DOHH2 (cell line): ENCODE data around the gene SLC29A3.

Source experiments
- H3F3A ChIP-seq: fragments of 200-600 bp; sonication (generic), shearing (Covaris generic); 2 replicates; pipeline ENCODE4 v1.6.0; 2016; ENCODE audit warnings: antibody characterized with exemption, mild to moderate bottlenecking; ENCODE audit not compliant: control insufficient read depth, insufficient read depth
- H3K27ac ChIP-seq: fragments of 200-600 bp; sonication (generic); 2 replicates; pipeline ENCODE4 v1.5.1; 2014; ENCODE audit warnings: low read depth, mild to moderate bottlenecking, low read length, moderate library complexity
- H3K27me3 ChIP-seq: fragments of 200-600 bp; sonication (generic); 2 replicates; pipeline ENCODE4 v1.6.1; 2014; ENCODE audit warnings: mild to moderate bottlenecking, low read length, mixed read lengths; ENCODE audit not compliant: control insufficient read depth
- H3K36me3 ChIP-seq: fragments of 200-600 bp; sonication (generic); 2 replicates; pipeline ENCODE4 v1.6.1; 2014; ENCODE audit warnings: mild to moderate bottlenecking, low read length, moderate library complexity, mixed read lengths; ENCODE audit not compliant: control insufficient read depth
- H3K4me1 ChIP-seq: fragments of 200-600 bp; sonication (generic); 2 replicates; pipeline ENCODE4 v1.6.1; 2014; ENCODE audit warnings: mild to moderate bottlenecking, low read length, mixed read lengths; ENCODE audit not compliant: control insufficient read depth
- H3K4me2 ChIP-seq: fragments of 200-600 bp; sonication (generic); 2 replicates; pipeline ENCODE4 v1.6.0; 2014; ENCODE audit warnings: mild to moderate bottlenecking, low read length, moderate library complexity
- H3K4me3 ChIP-seq: fragments of 200-600 bp; sonication (generic); 2 replicates; pipeline ENCODE4 v1.5.1; 2014; ENCODE audit warnings: mild to moderate bottlenecking, low read length, mixed read lengths
- H3K79me2 ChIP-seq: fragments of 200-600 bp; sonication (generic); 2 replicates; pipeline ENCODE4 v1.6.1; 2014; ENCODE audit warnings: mild to moderate bottlenecking, low read length, mixed read lengths; ENCODE audit not compliant: control insufficient read depth
- H3K9me2 ChIP-seq: fragments of 200-600 bp; sonication (generic); replicated peaks from 2 replicates; pipeline ENCODE4 v1.6.1; 2014; ENCODE audit warnings: mild to moderate bottlenecking, low read length, mixed read lengths; ENCODE audit not compliant: control insufficient read depth
- H3K9me3 ChIP-seq: fragments of 200-600 bp; sonication (generic); 2 replicates; pipeline ENCODE4 v1.6.1; 2014; ENCODE audit warnings: antibody characterized with exemption, low read length, mixed read lengths; ENCODE audit not compliant: control insufficient read depth, insufficient read depth
- H4K20me1 ChIP-seq: fragments of 200-600 bp; sonication (generic); 2 replicates; pipeline ENCODE4 v1.6.0; 2014; ENCODE audit warnings: low read depth, mild to moderate bottlenecking, antibody characterized with exemption, low read length, moderate library complexity; ENCODE audit not compliant: control insufficient read depth, insufficient read depth
- CTCF ChIP-seq: fragments of 200-600 bp; sonication (generic); IDR thresholded peaks from one replicate; pipeline ENCODE4 v1.5.1; 2014; ENCODE audit warnings: antibody characterized with exemption, mild to moderate bottlenecking, low read depth, low read length; ENCODE audit not compliant: poor library complexity, severe bottlenecking
- EZH2phosphoT487 ChIP-seq: fragments of 200-600 bp; sonication (generic); IDR thresholded peaks from 2 replicates; pipeline ENCODE4 v1.6.1; 2017; ENCODE audit warnings: borderline replicate concordance, mild to moderate bottlenecking, antibody characterized with exemption, low read length, moderate library complexity, mixed read lengths

The SLC29A3 gene

GRCh38 chr10:71360735-71361134 is 41.7 kb downstream of the SLC29A3 start:
- Histone ChIP-seq H3K36me3 (no peaks in the 10 kb centered on the region), H3F3A (no peaks in the 10 kb centered on the region), H3K27me3 (no peaks in the 10 kb centered on the region), H3K9me2 (no peaks in the 10 kb centered on the region), H3K4me2 (no peak overlapping the region), H4K20me1 (no peaks in the 10 kb centered on the region), H3K4me3 (no peak overlapping the region), H3K4me1 (no peaks in the 10 kb centered on the region), H3K27ac (no peak overlapping the region), H3K9me3 (no peaks in the 10 kb centered on the region), H3K79me2 (no peaks in the 10 kb centered on the region)
- TF ChIP-seq CTCF (no peak), EZH2phosphoT487 (no peak)

DNA sequence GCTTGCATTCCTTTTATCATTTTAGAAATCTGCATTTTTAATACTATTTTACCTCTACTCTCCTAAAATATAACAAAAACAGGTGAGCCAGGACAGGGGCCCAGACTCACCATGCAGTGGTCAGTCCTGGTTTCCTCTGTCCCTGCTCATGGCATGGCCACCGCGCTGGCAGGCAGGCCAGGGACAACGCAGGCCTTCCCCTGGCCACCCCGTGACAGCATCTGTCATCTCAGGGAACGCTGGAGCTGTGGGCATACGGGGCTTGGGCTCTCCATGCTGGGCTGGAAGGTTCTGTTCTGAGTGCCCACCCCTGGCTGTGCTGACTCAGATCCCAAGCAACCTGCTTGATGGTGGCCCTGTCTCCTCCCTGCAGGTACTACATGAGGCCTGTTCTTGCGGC is 42.5 kb downstream of the SLC29A3 start:
- no peaks in the 10 kb centered on the region for H3K36me3 ChIP-seq
- no peak overlapping the region for H3K4me3 ChIP-seq
- no peaks in the 10 kb centered on the region for H3K9me2 ChIP-seq
- no peaks in the 10 kb centered on the region for H3F3A ChIP-seq
- no peak overlapping the region for H3K4me2 ChIP-seq
- H3K27ac ChIP-seq = no peak overlapping the region
- H3K4me1 ChIP-seq = no peaks in the 10 kb centered on the region
- H3K9me3 ChIP-seq = no peaks in the 10 kb centered on the region
- no peaks in the 10 kb centered on the region for H4K20me1 ChIP-seq
- TF ChIP-seq CTCF (no peak), EZH2phosphoT487 (no peak)
- H3K27me3 ChIP-seq = no peaks in the 10 kb centered on the region
- H3K79me2 ChIP-seq = no peaks in the 10 kb centered on the region

GRCh38 chr10:71362141-71362540 is 43.1 kb downstream of the SLC29A3 start:
- Histone ChIP-seq H3F3A (no peaks in the 10 kb centered on the region), H3K36me3 (no peaks in the 10 kb centered on the region), H3K27ac (no peak overlapping the region), H3K27me3 (no peaks in the 10 kb centered on the region), H3K9me3 (no peaks in the 10 kb centered on the region), H3K4me1 (no peaks in the 10 kb centered on the region), H3K9me2 (no peaks in the 10 kb centered on the region), H3K4me2 (no peak overlapping the region), H3K4me3 (no peak overlapping the region), H4K20me1 (no peaks in the 10 kb centered on the region), H3K79me2 (no peaks in the 10 kb centered on the region)
- no peak for TF ChIP-seq CTCF
- no peak for TF ChIP-seq EZH2phosphoT487

DNA sequence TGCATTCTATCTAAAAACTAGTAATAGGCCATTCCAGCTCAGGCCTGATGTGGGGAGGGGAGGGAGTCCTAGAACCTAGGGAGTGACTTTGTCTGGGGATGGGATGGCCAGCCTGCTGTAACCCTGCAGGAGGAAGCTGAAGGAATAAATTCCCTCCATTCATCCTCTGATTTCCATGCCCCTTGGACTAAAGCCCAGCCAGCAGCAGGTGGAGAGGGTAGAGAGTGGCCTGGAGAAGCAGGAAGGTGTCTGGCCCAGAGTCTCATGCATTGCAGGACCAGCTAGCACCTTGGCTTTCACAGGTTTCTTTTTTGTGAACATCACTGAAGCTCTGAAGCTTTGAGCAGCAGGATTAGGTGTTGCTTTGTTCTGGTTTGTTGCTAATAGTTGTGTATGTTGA is 44.9 kb downstream of the SLC29A3 start:
- no peak overlapping the region for H3K4me2 ChIP-seq

More for the DNA sequence above, 44.9 kb downstream of the SLC29A3 start:
- H4K20me1 ChIP-seq = no peaks in the 10 kb centered on the region
- H3K9me3 ChIP-seq = no peaks in the 10 kb centered on the region
- H3K79me2 ChIP-seq = no peaks in the 10 kb centered on the region
- no peaks in the 10 kb centered on the region for H3K27me3 ChIP-seq
- no peak overlapping the region for H3K27ac ChIP-seq
- H3K9me2 ChIP-seq = no peaks in the 10 kb centered on the region
- H3K36me3 ChIP-seq = no peaks in the 10 kb centered on the region
- no peaks in the 10 kb centered on the region for H3F3A ChIP-seq
- 0 out of 2 replicates have a peak, but pooled peaks cover 6% of the 10 kb centered on the region for H3K4me1 ChIP-seq
- TF ChIP-seq CTCF (no peak), EZH2phosphoT487 (no peak)
- H3K4me3 ChIP-seq = no peak overlapping the region
